Tracheal epithelial cell (primary cell): ENCODE results near the gene NETO1. TPM values are rescaled to one million over a fixed set of nuclear protein-coding genes. Genes with fewer than 3 reads are reported as not detected.

Experiments
- total RNA-seq: library from RNA; depleted of rRNA; stranded (reverse); fragments of >200 nt; gene quantifications from 2 replicates; pipeline ENCODE4 v1.2.1, GENCODE V29; 2014

The NETO1 gene, protein sequence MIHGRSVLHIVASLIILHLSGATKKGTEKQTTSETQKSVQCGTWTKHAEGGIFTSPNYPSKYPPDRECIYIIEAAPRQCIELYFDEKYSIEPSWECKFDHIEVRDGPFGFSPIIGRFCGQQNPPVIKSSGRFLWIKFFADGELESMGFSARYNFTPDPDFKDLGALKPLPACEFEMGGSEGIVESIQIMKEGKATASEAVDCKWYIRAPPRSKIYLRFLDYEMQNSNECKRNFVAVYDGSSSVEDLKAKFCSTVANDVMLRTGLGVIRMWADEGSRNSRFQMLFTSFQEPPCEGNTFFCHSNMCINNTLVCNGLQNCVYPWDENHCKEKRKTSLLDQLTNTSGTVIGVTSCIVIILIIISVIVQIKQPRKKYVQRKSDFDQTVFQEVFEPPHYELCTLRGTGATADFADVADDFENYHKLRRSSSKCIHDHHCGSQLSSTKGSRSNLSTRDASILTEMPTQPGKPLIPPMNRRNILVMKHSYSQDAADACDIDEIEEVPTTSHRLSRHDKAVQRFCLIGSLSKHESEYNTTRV
- 0.24 TPM in 1 of 2 replicates, not detected in the other for total RNA-seq

DNA sequence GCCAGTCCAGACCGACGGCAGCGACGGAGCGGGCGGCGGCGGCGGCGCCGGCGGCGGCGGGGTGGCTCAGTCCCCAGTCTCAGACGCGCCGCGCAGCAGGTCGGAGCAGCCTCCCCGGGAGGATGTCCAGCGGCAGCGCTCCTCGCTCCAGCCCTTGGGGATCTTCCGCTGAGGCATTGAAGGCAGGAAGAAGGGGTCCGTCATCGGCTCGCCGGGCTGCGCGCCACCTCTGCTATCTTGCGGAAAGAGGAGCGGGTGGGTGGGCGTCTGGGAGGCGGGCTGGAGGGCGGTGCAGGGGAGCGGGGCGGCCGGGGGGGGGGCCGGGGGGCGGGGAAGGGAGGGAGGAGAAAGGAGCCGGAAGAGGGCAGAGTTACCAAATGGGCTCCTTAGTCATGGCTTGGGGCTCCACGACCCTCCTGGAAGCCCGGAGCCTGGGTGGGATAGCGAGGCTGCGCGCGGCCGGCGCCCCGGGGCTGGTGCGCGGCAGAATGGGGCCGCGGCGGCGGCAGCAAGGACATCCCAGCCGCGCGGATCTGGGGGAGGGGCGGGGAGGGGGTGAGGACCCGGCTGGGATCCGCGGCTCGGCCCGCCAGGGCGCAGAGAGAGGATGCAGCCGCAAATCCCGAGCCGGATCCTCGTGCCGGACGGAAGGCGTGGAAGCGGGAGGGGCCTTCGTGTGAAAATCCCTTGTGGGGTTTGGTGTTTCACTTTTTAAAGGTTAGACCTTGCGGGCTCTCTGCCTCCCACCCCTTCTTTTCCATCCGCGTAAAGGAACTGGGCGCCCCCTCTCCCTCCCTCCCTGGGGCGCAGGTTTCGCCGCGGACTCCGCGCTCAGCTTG is at the start of gene NETO1:
Gene NETO1, minus strand, starts transcription at position 242 of the 839 bp plus-strand sequence. CDS start 696 bp downstream, outside the sequence.

